ENCODE results near the gene TCEAL6.
"Not testable (repeated sequence)": the region's sequence is repeated elsewhere in the genome, so short reads cannot be mapped to it uniquely, and the experiment has no call there.

TCEAL6 gene

GRCh38 chrX:102142274-102142673 lies at the start of gene TCEAL6:
TSS of gene TCEAL6 (minus strand) at chrX:102142481.
- in situ Hi-C loops (cut with MboI; ENCODE audit: low sequenced_read_pairs) = not testable (repeated sequence)

GRCh38 chrX:102185967-102186720 lies 43.9 kb upstream of the TCEAL6 start:
- in situ Hi-C loops (cut with MboI; ENCODE audit: low sequenced_read_pairs) = no loop called here

GRCh38 chrX:102155806-102156179 lies 13.5 kb upstream of the TCEAL6 start, which contains the start of gene BEX5:
TSS of gene BEX5 (minus strand) at chrX:102155977. CDS start at chrX:102154265, 1,712 bp downstream.
- in situ Hi-C loops (cut with MboI; ENCODE audit: low sequenced_read_pairs) = no loop called here

- in situ Hi-C loops (cut with MboI; ENCODE audit: low sequenced_read_pairs) = no loop called here
These were observed 12.9 kb upstream of the TCEAL6 start for GRCh38 chrX:102154900-102155805.

- in situ Hi-C loops (cut with MboI; ENCODE audit: low sequenced_read_pairs) = no loop called here
These were observed 12.1 kb upstream of the TCEAL6 start for GRCh38 chrX:102154218-102154860.

- in situ Hi-C loops (cut with MboI; ENCODE audit: low sequenced_read_pairs) = not testable (repeated sequence)
These were observed 650 bp downstream of the TCEAL6 start for GRCh38 chrX:102141631-102142030.

GRCh38 chrX:102140876-102141275 lies 1.4 kb downstream of the TCEAL6 start:
- in situ Hi-C loops (cut with MboI; ENCODE audit: low sequenced_read_pairs) = not testable (repeated sequence)

GRCh38 chrX:102138064-102138463 lies 4.2 kb downstream of the TCEAL6 start:
- in situ Hi-C loops (cut with MboI; ENCODE audit: low sequenced_read_pairs) = no loop called here

- in situ Hi-C loops (cut with MboI; ENCODE audit: low sequenced_read_pairs) = no loop called here
These were observed 12.8 kb downstream of the TCEAL6 start for GRCh38 chrX:102129473-102129872.

- in situ Hi-C loops (cut with MboI; ENCODE audit: low sequenced_read_pairs) = no loop called here
These were observed 15.4 kb downstream of the TCEAL6 start for GRCh38 chrX:102126863-102127262.

GRCh38 chrX:102126080-102126818 lies 16.0 kb downstream of the TCEAL6 start:
- in situ Hi-C loops (cut with MboI; ENCODE audit: low sequenced_read_pairs) = not testable (repeated sequence)

GRCh38 chrX:102125436-102125835 lies 16.8 kb downstream of the TCEAL6 start, which contains the start of gene TCEAL2:
TSS of gene TCEAL2 (plus strand) at chrX:102125679. CDS start at chrX:102126831, 1,152 bp downstream.
- in situ Hi-C loops (cut with MboI; ENCODE audit: low sequenced_read_pairs) = not testable (repeated sequence)

- in situ Hi-C loops (cut with MboI; ENCODE audit: low sequenced_read_pairs) = not testable (repeated sequence)
These were observed 17.3 kb downstream of the TCEAL6 start for GRCh38 chrX:102125014-102125413.

GRCh38 chrX:102115748-102116147 lies 26.5 kb downstream of the TCEAL6 start:
- in situ Hi-C loops (cut with MboI; ENCODE audit: low sequenced_read_pairs) = no loop called here

- in situ Hi-C loops (cut with MboI; ENCODE audit: low sequenced_read_pairs) = no loop called here
These were observed 28.9 kb downstream of the TCEAL6 start for GRCh38 chrX:102113367-102113766.

All from HL-60/S4 treated with phorbol 12-myristate 13-acetate at 8.2 ng/mL for 4 days and 3 days (cell line).